DMS79 (cell line): ENCODE results near the gene FRMD4B.
"Not testable (repeated sequence)": the region's sequence is repeated elsewhere in the genome, so short reads cannot be mapped to it uniquely, and the experiment has no call there.

Experiments used
- DNase-seq: peaks from one replicate; lab custom pipeline; 2025; lab: John Stamatoyannopoulos, UW

FRMD4B gene

DNA sequence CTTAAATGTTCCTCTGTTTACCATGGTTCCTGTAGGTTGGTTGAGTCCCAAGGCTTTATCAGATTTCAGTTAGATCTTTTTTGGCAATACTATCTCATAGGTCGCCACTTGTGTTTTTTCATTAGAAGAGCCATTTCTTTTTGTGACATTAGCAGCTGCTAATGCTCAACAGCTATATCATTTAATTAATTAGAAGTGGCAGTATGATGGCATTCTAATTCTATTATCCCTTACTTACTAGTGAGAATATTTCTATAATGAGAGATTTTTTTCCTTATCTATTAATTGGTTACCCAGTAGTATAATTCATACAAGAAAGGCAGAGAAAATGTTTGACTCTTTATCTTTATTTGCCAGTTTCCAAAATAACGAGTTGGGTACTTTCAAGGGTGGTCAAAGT lies 25.2 kb downstream of the FRMD4B start:
- no peak for DNase-seq

DNA sequence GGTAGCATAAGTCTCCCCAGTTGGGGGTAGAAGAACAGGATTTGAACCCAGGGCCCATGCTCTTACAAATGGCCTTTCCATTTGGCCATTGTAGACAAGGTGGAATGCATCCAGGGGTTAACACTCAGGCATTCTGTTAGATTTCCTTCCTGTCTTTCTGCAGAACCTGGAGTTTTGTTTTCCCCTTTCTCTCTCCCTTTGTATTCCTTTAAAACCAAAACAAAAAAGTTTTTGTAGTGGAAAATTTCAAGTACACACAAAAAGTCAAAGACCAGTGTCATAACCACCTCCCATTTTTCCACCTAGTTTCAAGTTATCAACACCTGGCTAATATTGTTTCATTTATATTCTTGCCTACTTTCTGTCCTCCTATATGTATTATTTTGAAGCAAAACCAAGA lies 26.0 kb downstream of the FRMD4B start:
- no peak for DNase-seq

DNA sequence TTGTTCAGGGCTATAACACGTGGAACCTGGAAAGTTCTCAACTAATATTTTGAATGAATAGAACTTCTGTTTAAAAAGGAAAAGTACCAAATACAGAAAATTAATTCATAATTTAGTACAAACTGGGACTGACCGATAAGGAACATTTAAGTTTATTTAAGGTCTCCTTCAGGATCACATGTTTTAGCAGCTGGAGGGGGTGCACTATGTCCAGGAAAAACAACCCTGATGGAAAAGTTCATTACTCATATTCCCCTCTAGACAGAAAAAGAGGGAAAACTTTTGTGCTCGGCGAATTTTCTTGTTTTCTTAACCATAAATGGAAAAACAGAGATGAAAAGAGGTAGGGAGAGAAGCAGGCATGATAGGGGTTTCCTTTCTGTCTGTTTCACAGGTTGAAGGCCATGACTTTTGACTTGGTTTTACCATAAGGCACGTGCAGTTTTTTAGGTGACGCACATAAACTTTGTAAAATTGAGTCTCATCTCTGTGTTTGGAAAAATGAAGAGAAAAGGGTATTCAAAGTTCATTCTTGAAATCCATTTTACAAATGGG lies 26.5 kb downstream of the FRMD4B start:
- no peak for DNase-seq

DNA sequence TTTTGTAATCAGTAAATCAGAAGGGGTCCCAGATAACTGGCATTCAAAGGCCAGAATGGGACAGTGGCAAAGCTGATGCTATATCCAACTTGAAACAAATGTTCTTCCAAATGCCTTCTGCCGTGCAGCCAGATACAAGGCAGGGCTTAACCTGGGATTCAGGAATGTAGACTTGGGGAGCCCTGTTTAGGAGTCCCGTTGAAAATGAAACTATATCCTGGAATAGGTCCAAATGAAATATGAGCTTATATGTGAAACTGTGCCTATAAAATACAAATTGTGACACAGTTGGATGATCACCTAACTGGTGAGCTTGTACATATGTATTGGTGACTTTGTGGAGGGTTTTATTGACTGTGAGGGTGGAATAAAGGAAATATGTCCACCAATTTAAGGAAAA lies 28.7 kb downstream of the FRMD4B start:
- no peak for DNase-seq

DNA sequence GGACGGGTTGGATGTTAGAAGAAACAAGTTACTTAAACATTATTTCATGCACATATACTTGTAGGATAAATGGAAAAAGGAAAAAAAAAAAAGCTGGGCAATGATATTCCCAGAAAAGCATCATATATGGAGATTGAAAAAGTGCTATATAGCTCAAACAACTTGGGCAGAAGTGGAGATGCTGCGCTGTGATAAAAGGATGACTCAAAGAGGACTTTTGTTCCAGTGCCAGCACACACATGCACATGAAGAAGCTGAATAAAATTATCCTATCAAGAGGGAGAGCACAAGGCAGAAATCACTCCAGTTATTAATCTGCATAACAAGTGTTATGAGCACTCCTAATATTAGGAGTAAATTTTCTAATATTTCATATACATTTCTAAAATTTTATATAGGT lies 30.9 kb downstream of the FRMD4B start:
- DNase-seq, result no peak

DNA sequence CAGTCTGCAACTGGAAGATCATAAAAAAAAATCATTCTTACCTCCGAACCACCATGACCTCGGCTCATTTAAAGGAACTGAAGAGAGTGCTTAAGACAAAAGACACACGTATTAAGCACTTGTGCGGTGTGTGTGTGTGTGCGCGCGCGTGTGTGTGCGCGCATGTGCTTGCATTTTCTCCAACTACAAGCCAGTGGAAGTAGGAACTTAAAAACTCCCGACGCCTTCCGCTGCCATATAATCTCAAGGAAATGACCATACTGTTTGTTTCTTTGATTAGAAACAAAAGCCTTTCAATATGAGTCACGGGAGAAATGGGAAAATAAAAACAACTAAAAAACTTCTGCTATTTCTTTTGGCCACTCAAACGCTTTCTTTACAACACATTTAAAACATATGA lies 32.4 kb downstream of the FRMD4B start:
- DNase-seq, result no peak

DNA sequence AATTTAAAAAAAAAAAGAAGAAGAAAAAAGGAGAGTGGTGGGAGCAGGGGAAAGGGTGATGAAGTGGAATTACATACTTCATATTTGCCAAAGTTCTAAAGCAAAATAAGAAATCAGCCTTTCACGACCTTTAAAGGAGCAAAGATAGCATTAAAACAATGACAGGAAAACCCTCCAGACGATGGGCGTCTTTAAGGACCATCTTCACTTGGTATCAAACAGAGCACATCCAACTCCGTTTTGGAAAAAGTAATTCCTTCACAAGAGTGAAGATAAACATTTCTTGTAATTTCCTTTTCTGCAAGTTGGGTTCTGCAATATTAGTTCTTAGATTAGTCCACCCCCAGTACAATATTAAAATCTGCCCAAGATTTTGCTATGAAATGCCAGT lies 32.8 kb downstream of the FRMD4B start:
- DNase-seq, result no peak

DNA sequence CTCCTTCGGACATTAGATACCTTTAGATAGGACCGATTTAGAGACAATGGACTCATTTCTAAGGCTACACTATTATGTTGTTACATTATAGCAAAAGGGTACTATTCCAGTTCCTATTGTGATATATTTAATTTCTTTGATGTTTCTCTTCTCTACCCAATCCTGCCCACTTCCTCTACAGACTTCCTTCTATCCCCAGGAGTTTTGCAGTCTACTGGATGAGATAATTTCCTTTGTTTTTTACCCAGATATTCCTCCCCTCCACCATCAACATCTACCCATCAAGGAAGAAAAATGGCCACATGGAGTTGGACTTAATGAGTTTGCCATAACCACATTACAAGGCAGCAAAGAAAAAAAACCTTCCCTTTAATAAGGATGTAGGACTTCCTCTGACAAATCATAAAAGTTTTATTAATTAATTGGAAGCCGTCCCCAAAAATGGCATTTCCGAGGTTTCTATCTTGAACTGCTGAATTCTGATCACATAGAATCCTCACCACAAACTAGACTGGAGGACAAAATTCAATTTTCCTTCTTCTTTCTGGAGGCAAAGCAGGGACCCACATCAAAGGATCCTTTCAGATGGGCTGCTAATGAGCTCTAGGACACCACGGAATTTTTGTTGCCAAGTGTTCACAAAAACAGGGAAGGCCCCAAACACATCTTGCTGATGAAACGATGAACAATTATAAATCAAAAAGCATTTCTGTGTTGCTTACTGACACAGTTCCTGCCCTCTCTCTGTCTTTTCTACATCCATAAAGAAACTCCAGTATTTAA lies 33.4 kb downstream of the FRMD4B start:
- DNase-seq, result no peak

DNA sequence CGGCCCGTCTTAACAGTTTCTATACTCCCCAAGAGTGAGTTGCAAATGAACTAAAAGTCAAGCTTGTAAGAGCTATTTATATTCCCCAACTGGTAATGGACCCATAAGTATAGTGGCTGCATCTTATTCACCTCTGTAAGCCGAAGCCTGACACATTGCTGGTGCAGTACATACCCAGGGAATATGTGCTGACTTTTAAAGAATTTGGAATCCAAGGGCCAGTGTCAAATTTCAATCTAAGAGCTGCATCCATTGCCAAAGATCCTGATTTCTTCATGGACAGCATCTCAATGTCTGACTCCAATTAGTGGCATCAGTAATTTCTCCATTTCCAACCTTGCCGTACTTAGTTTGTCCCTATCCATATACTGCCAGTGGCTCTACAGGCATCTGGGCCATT lies 42.0 kb downstream of the FRMD4B start:
- no peak for DNase-seq

DNA sequence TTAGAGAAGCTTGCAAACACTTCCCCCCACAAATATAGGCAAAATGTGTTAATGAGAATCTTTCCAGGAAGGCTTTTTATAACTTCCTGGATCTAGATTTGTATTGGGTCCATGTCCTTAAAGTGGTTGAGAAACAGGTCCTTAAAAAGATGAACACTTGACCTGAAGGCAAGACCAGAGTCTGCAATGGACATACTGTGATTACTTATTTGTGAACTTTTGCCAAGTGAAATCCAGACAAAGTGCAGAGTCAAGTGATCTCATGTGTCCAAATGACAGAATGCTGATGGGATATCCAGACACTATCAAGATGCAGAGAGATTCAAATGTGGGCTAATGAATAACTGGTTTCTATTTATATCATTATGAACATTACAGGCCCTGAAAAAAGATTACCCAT lies 43.8 kb downstream of the FRMD4B start:
- DNase-seq, result no peak

DNA sequence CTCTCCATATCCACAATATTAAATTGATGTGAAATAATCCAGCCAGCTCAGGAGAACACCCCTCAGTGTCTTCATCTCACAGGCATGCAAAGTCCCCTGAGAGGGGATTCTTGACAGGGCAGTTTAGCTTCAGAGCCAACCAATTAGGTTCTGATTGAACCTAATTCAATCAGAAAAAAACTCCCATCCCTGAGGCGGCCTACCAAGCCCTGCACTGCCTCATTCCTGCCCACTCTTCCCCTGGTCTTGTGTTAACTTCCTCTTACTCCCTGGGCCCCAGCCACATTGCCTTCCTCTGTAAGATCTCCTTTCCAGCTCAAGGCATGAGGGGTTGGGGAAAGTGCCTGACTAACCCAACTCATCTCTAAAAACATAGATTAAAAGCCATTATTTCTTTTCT lies 46.1 kb downstream of the FRMD4B start:
- no peak for DNase-seq

DNA sequence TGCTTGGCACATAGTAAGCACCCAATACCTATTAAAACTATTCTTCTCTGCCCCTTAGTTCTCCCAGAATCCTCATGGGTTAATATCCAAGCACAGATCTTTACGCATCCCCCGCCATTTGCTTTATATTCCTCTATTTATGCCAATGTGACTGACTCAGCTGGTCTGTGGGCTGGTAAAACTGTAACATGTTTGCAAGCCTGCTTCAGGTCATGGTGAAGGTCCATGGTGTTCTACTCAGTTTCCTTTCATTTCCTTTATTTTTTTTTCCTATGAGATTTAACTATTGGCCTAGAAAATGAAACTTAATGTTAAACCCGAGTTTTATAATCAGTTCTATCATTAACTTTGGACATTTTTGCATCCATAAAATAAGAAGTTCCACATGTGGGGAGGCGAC lies 47.0 kb downstream of the FRMD4B start:
- DNase-seq, result no peak

DNA sequence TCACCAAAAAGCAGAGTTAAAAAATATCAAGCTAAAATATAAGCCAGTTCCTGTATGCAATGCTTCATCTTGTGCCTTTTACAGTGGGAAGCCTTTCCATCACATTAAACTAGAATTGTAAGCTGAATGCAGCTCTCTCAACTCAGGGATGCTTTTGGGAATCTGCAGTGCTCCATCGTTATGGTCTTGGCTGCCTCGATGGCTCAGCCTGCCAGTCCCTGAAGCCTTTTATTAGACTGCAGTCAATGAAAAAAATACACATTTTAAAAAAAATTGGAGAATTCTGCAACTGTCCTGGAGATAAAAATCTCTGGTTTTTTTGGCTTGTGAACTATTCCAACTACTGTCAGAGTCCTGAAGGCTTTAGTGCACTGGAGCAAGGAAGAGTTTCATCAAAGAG lies 53.0 kb downstream of the FRMD4B start:
- DNase-seq, result no peak

DNA sequence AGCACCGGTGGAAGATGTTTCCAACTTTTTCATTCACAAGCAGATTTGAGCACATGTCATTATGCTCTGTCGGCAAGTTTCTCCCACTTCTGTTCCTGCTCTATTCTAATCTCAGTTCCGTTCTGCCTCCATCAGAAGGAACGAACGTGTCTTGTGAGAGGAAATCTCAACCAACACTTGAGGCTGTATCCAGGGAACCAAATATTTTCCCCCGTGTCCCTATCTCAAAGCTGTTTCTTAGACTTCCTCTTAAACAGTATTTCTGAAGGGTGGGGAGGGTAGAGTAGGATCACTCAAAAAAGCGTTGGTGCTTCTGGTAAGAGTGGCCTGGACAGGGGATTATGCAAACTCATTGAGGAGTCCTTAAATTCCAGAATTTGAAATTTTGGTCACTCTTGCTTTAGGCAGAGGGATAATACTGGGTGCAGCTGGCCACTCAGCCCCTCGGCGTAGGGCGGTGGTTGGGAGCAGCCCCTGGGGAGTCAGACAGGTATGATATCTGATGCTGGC lies 54.9 kb downstream of the FRMD4B start:
- no peak for DNase-seq

DNA sequence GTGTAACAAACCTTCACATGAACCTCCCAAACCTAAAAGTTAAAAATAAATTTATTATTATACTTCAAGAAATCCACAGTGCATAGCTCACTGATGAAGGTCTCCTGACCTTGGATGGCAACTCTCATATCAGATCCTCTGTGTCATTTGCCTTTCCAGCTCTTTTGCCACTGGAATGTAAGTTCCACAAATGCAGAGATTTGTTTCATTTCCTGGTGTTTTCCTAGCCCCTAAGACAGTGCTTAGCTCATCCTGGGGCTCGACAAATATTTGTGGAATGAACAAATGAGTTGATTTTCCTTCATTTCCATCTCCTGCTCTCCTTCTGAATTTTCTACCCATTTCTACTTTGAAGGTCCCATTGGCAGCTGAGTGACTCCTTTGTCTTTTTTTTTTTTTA lies 56.0 kb downstream of the FRMD4B start:
- DNase-seq, result no peak

DNA sequence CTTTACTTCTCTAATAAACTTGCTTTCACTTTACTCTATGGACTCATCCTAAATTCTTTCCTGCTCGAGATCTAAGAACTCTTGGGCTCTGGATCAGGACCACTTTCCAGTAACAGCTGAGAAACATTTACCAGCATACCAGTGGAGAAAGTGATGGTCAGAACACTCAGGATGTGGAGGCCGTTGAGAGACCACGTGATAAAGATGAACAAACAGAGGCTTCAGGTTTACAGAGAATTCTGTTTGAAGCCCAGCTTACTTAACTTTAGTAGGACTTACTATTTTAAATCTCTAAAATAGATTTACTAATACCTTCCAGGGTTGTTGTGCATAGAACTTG lies 57.0 kb downstream of the FRMD4B start:
- DNase-seq, result no peak

DNA sequence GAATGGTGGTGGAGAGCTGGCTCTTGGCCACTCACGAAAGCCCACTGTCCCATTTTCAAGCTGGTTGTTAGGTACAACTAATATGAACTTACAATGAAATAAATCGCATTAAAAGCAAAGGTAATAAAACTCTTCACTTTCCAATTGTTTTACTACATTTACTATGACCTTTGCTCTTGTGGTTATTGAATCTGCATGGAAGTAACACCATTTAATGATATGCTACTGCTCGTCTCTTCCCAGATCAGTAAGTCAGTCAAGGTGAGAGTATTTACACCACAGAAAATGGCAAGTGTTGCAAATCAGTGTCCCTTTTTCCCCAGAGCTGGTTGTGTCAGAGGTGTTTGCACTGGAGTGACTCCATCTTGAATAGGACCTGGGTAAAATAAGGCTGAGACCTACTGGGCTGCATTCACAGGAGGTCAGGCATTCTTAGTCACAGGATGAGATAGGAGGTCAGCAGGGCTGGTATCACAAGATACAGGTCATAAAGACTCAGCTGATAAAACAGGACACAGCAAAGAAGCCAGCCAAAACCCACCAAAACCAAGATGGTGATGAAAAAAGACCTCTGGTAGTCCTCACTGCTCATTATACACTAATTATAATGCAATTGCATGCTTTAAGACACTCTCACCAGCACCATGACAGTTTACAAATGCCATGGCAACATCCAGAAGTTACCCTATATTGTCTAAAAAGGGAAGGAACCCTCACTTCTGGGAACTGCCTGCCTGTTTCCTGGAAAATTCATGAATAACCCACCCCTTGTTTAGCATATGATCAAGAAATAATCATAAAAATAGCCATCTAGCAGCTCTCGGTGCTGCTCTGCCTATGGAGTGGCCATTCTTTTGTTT lies 57.6 kb downstream of the FRMD4B start:
- DNase-seq, result no peak

DNA sequence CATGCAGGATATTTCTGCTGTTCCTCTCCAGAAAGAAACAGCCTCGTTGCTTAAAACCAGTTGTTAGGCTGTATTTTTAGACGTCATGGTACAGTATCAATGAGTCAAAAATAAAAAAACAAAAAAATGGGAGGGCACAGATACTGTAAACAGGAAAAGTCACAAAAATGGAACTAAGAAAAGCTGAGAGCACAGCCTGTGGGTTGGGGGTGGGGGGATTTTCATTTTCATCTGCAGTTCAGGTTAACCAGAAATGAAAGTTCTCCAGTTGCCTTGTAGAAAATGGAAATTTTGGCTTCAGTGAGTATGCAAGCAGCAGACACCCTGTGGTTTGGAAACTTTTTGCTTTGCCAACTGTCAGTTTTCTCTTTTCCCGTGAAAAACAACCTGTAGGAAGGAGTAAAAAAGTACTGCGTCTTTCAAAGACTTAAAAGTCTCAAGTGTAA lies 59.0 kb downstream of the FRMD4B start:
- DNase-seq, result no peak

DNA sequence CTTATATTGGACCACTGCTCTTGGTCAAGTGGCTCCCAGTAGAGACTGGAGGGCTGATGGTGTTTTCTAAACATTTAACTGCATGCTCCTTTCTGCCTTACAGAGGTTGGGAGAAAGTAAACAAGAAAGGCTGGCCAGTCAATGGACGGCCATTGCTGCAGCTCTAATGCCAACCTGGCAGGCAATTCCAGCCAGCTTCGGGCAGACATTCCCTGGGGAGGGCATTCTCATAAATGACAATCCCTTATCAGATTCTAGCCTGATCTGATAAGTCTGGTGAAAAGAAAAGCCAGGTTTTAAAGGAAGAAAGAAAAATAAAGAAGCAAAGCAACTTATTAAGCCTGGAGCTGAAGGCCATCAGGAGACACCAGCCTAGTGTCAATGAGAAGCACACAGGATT lies 60.7 kb downstream of the FRMD4B start:
- DNase-seq, result no peak

DNA sequence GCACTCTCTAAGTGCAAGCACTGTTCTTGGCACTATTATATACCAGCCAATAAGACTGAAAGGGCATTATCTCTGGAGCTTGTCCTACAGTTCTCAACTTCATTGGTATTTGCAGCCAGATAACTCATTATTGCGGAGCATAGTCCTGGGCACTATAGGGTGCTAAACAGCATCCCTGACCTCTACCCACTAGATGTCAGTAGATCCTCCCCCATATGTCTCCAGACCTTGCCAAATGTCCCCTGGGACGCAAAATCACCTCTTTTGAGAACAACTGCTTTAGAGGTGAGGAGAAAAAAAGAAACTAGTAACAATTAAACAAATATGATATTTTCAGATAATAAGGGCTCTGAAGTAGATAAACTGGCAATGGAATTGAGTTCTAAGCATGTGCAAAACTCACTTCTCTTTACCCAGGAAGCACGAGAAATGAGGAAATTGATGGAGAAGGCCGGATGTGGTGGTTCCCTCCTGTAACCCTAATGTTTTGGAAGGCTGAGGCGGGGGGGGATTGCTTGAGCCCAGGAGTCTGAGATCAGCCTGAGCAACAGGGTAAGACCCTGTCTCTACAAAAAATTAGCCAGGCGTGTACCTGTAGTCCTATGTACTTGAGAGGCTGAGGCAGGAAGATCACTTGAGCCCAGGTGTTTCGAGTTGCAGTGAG lies 61.4 kb downstream of the FRMD4B start:
- no peak for DNase-seq

DNA sequence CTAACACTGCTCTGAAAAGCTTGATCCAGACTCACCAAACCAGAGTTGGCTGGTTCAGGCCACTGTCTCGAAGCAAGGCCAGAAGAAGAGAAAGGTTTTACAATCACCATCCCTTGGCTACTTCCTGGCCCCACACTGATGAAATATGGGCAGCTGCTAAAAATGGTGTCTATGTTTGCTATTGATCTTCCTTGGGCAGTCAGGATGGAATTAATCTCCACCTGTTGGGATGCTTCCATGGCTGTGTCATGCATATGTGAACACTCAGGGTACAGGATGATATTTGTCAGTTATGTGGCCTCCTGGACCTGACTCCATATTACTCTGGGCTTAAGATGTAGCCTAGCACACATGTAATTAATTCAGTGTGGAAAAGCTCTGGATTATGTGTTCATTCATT lies 61.9 kb downstream of the FRMD4B start:
- DNase-seq, result no peak

DNA sequence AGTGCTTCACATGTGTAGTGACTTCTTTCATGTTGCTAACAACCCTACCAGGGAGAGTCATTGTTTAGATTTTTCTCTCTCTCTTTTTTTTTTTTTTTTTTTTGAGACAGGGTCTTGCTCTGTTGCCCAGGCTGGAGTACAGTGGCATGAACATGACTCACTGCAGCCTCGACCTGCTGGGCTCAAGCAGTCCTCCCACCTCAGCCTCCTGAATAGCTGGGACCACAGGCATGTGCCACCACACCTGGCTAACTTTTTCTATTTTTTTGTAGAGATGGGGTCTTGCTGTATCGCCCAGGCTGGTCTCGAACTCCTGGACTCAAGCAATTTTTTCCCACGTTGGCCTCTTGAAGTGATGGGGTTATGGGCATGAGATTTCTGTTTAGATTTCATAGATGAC lies 63.4 kb downstream of the FRMD4B start:
- DNase-seq, result not testable (repeated sequence)

DNA sequence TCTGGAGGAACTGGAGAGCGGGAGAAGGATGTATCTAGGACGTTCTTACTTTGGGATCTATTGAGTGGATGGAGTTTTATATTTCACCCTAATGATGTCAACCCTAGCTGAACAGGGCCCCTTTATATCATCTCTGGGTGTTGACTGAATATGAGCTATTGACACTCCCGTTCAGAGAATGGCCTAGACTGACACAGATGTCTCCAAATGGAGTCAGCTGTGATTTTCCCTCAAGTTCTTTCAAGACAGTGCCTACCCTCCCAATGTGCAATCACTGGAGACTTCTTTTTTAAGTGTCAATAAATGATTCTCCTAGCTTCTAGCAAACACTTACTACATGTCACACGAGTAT lies 63.8 kb downstream of the FRMD4B start:
- DNase-seq, result no peak
